GM03348 (cell line): ENCODE measurements around the gene ANKZF1.

Source experiments
- DNase-seq: peaks from one replicate; pipeline ENCODE4 v3.0.0; 2012; ENCODE audit warnings: low spot score

The ANKZF1 gene

GRCh38 chr2:219282943-219283581, 53.5 kb downstream of the ANKZF1 start:
- no peak for DNase-seq

DNA sequence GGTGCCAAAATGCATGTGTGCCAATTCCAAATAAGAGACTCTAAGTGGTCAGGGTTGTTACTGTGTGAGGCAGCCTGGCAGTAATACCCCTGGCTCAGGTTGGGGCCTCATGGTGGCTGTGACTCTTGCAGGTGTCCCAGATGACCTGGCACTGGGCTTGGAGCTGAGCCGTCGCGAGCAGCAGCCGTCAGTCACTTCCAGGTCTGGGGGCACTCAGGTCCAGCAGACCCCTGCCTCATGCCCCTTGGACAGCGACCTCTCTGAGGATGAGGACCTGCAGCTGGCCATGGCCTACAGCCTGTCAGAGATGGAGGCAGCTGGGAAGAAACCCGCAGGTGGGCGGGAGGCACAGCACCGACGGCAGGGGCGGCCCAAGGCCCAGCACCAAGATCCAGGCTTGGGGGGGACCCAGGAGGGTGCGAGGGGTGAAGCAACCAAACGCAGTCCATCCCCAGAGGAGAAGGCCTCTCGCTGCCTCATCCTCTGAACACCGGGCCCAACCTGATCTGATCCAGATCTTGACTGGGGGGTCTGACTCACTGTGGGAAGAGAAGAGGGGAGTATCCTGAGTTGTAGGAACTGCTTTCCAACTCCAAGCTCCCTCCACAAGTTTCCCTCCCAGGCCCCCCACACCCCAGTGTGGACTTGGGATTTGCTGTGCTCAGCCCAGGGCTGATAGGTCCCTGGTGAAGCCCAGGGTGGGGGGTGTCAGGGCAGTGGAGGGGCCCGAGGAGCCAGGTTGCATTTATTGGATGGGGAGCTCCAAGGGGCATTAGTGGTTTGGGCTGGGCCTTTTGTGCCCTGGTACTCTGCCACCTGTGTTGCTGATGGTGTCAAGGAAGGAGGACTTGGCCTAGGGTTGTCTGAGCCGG, 55.1 kb downstream of the ANKZF1 start:
- DNase-seq = no peak

DNA sequence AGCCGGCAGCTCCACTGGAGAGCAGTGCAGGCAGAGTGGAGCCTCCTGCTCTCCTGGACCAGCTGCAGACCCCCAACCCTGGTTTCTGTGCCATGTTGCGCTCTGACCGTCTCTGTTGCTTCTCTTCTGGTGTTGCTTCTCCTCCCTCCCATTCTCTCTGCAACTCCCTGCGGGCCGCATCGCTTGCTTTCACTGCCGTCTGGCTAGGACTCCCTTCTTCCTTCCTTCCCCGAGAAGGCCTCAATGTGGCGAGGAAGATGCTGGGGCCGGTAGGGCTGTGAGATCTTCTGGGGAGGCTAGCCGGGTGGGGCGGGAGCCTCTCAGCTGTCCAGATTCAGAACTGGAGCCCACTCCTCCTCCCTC, 55.7 kb downstream of the ANKZF1 start:
- DNase-seq = no peak

- DNase-seq = peak; percentile 69
Measured at GRCh38 chr2:219285894-219286425, 56.4 kb downstream of the ANKZF1 start.
